Transverse colon (tissue), 4 donors: ENCODE measurements around the gene OR51L1. TPM values are rescaled to one million over a fixed set of nuclear protein-coding genes. Genes with fewer than 3 reads are reported as not detected.
"Not testable (repeated sequence)": the region's sequence is repeated elsewhere in the genome, so short reads cannot be mapped to it uniquely, and the experiment has no call there.

Experiments used
- DNase-seq: peaks from one replicate; pipeline ENCODE4 v3.0.0-alpha.2; 2019
- H3K27ac ChIP-seq, 4 donors: fragments of 200-600 bp; sonication (generic); 2 replicates each; pipeline ENCODE4 v1.5.1; 2016 to 2018; ENCODE audit warnings: inconsistent platforms in 4 of 4
- H3K27me3 ChIP-seq: fragments of 200-600 bp; sonication (generic); 2 replicates; pipeline ENCODE4 v1.5.1; 2017; ENCODE audit warnings: inconsistent platforms
- H3K36me3 ChIP-seq, 4 donors: fragments of 200-600 bp; sonication (generic); 2 replicates each; pipeline ENCODE4 v1.5.1; 2017 to 2019; ENCODE audit warnings: inconsistent platforms in 4 of 4
- H3K4me1 ChIP-seq, 4 donors: fragments of 200-600 bp; sonication (generic); 2 replicates each; pipeline ENCODE4 v1.5.1; 2017 to 2020; ENCODE audit warnings: inconsistent platforms in 4 of 4
- H3K4me3 ChIP-seq, 4 donors: fragments of 200-600 bp; sonication (generic); 1 replicate in 1 of 4; 2 replicates in 3 of 4; pipeline versions ENCODE4 v1.5.1 to v1.6.1; 2017 to 2019; ENCODE audit warnings: inconsistent platforms in 4 of 4
- H3K9me3 ChIP-seq, 2 donors: fragments of 200-600 bp; sonication (generic); 2 replicates each; pipeline ENCODE4 v1.5.1; 2017 to 2019; ENCODE audit warnings: inconsistent platforms in 2 of 2
- EP300 ChIP-seq: sonication (generic); formaldehyde crosslinking; IDR thresholded peaks from one replicate; pipeline ENCODE4 v1.6.1; 2017; ENCODE audit warnings: antibody characterized with exemption, low read depth
- POLR2A ChIP-seq: fragments of 450-650 bp; IDR thresholded peaks from one replicate; pipeline ENCODE4 v1.6.1; 2016; ENCODE audit warnings: antibody characterized with exemption, mild to moderate bottlenecking, moderate library complexity
- POLR2AphosphoS5 ChIP-seq, 3 donors: sonication (generic); formaldehyde crosslinking; IDR thresholded peaks; one replicate each; pipeline ENCODE4 v1.6.1; 2016; ENCODE audit warnings: antibody characterized with exemption in 3 of 3
- WGBS, 2 donors: methylation state at CpG; one replicate each; pipeline ENCODE4 v1.1.5; 2018; ENCODE audit warnings: low coverage in 1 of 2; 5-methylcytosine and 5-hydroxymethylcytosine counted together
- in situ Hi-C, 4 donors: fragments of 200-750 bp; cut with MboI; loops; one replicate each; pipeline versions ENCODE4 v1.15.0 to v1.15.1; 2017; ENCODE audit warnings: low sequenced_read_pairs in 3 of 4, low pct_ligation_motif_present in 1 of 4, low pct_unique_long_range_greater_than_20kb in 1 of 4
- intact Hi-C: fragments of 100-400 bp; cut with DNase I; formaldehyde crosslinking; loops from one replicate; pipeline ENCODE4 v1.15.1; 2023; ENCODE audit warnings: low total_unique reads
- total RNA-seq, 4 donors: library from RNA; depleted of rRNA; stranded (reverse); fragments of >200 nt; gene quantifications; one replicate each; pipeline ENCODE4 v1.1.0, GENCODE V29; 2016
- TF ChIP-seq, protein P1 (sequence below), 5 experiments: fragments of 200-600 bp in 3 of 5; fragments of 450-650 bp in 2 of 5; sonication (generic) in 3 of 5; IDR thresholded peaks; 1 replicate in 2 of 5; 2 replicates in 3 of 5; pipeline ENCODE4 v1.5.1; 2016 to 2017; ENCODE audit warnings: antibody characterized with exemption in 5 of 5, inconsistent platforms in 3 of 5, mild to moderate bottlenecking in 2 of 5, moderate library complexity in 1 of 5

OR51L1 gene, protein sequence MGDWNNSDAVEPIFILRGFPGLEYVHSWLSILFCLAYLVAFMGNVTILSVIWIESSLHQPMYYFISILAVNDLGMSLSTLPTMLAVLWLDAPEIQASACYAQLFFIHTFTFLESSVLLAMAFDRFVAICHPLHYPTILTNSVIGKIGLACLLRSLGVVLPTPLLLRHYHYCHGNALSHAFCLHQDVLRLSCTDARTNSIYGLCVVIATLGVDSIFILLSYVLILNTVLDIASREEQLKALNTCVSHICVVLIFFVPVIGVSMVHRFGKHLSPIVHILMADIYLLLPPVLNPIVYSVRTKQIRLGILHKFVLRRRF
- not detected for total RNA-seq

- DNase-seq: no peak
- Histone ChIP-seq H3K27me3 (no peaks in the 10 kb centered on the region), H3K36me3 (no peaks in the 10 kb centered on the region), H3K27ac (no peak within 1 kb of the TSS), H3K4me1 (no peaks in the 10 kb centered on the region), H3K9me3 (no peaks in the 10 kb centered on the region), H3K4me3 (no peak within 1 kb of the TSS)
- in situ Hi-C loops: no loop called here
- WGBS, 2 donors: 69 to 84% methylated on average over 2 of the region's 2 CpGs
- TF ChIP-seq EP300: no peak
- no peak for TF ChIP-seq POLR2AphosphoS5 (IDR thresholded peaks at IDR 0.05)
- TF ChIP-seq, protein P1, sequence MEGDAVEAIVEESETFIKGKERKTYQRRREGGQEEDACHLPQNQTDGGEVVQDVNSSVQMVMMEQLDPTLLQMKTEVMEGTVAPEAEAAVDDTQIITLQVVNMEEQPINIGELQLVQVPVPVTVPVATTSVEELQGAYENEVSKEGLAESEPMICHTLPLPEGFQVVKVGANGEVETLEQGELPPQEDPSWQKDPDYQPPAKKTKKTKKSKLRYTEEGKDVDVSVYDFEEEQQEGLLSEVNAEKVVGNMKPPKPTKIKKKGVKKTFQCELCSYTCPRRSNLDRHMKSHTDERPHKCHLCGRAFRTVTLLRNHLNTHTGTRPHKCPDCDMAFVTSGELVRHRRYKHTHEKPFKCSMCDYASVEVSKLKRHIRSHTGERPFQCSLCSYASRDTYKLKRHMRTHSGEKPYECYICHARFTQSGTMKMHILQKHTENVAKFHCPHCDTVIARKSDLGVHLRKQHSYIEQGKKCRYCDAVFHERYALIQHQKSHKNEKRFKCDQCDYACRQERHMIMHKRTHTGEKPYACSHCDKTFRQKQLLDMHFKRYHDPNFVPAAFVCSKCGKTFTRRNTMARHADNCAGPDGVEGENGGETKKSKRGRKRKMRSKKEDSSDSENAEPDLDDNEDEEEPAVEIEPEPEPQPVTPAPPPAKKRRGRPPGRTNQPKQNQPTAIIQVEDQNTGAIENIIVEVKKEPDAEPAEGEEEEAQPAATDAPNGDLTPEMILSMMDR (IDR thresholded peaks at IDR 0.05): no peak
- no peak for TF ChIP-seq POLR2A
- intact Hi-C loops: no loop called here
Observed at GRCh38 chr11:4994551-4994950, at the start of gene OR51L1. OR51L1 (plus strand) TSS chr11:4994851; CDS start chr11:4998983, 4,132 bp downstream.

GRCh38 chr11:4947505-4947904 lies 47.1 kb upstream of the OR51L1 start, which contains the start of gene OR51A4:
OR51A4 (minus strand) TSS chr11:4947605; CDS start chr11:4947100, 505 bp downstream.
- no peaks in the 10 kb centered on the region for H3K27me3 ChIP-seq
- TF ChIP-seq EP300: no peak
- no peak for TF ChIP-seq POLR2AphosphoS5 (IDR thresholded peaks at IDR 0.05)
- no peak for TF ChIP-seq POLR2A
- TF ChIP-seq, protein P1 (IDR thresholded peaks at IDR 0.05): no peak
- no peaks in the 10 kb centered on the region for H3K4me1 ChIP-seq
- DNase-seq: no peak
- H3K4me3 ChIP-seq: no peak within 1 kb of the TSS
- in situ Hi-C loops (no loop called here), intact Hi-C loops (no loop called here)
- no peaks in the 10 kb centered on the region for H3K9me3 ChIP-seq
- H3K27ac ChIP-seq: no peak within 1 kb of the TSS
- H3K36me3 ChIP-seq: no peaks in the 10 kb centered on the region

- 75 to 79% methylated on average over 2 of the region's 2 CpGs for WGBS, 2 donors
- H3K4me3 ChIP-seq, intact Hi-C loops, H3K36me3 ChIP-seq, DNase-seq, H3K4me1 ChIP-seq, H3K27me3 ChIP-seq, in situ Hi-C loops, H3K9me3 ChIP-seq, H3K27ac ChIP-seq: not testable (repeated sequence)
Observed at GRCh38 chr11:4955613-4956012, 39.0 kb upstream of the OR51L1 start, which contains the start of gene OR51A2. OR51A2 (minus strand) TSS chr11:4955713; CDS start chr11:4955713, 0 bp downstream.

- intact Hi-C loops: no loop called here
- in situ Hi-C loops: no loop called here
Observed at GRCh38 chr11:4957396-4957795, 37.3 kb upstream of the OR51L1 start.

More at GRCh38 chr11:4957396-4957795, 37.3 kb upstream of the OR51L1 start:
- H3K9me3 ChIP-seq: no peaks in the 10 kb centered on the region
- H3K36me3 ChIP-seq: no peaks in the 10 kb centered on the region
- H3K27ac ChIP-seq: no peak overlapping the region
- no peaks in the 10 kb centered on the region for H3K27me3 ChIP-seq
- 53 to 59% methylated on average over 2 to 4 of the region's 4 CpGs for WGBS, 2 donors
- TF ChIP-seq EP300 (no peak), POLR2A (no peak), POLR2AphosphoS5 (IDR thresholded peaks at IDR 0.05) (no peak)
- TF ChIP-seq, protein P1 (IDR thresholded peaks at IDR 0.05): no peak
- DNase-seq: no peak
- no peak overlapping the region for H3K4me3 ChIP-seq
- H3K4me1 ChIP-seq: no peaks in the 10 kb centered on the region
